ENCODE measurements around the gene AFF3.

AFF3 gene

GRCh38 chr2:99571021-99571420 lies 571.4 kb downstream of the AFF3 start:
- no peak for DNase-seq

GRCh38 chr2:99569386-99569785 lies 573.0 kb downstream of the AFF3 start:
- no peak for DNase-seq

- no peak for DNase-seq
These were observed 577.2 kb downstream of the AFF3 start for GRCh38 chr2:99565227-99565626.

- no peak for DNase-seq
These were observed 579.9 kb downstream of the AFF3 start for GRCh38 chr2:99562516-99562915.

DNA sequence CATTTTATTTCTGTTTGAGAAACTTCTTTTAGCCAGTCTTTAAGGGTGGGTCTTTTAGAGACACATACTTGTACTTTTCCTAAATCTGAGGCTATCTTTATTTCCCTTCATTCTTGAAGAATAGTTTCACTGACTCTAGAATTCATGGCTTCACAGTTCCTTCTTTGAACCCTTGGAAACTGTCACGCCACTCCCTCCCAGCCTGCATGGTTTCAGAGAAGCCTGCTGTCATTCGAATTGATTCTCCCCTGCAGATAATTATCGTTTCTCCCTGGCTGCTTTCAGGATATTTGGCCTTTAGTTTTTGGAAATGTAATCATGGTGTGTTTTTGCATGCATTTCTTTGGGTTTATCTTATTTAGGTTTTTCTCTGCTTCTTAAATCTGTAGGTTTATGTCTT lies 580.6 kb downstream of the AFF3 start:
- DNase-seq: no peak

GRCh38 chr2:99559075-99559662 lies 583.2 kb downstream of the AFF3 start:
- peak; percentile 62 for DNase-seq

DNA sequence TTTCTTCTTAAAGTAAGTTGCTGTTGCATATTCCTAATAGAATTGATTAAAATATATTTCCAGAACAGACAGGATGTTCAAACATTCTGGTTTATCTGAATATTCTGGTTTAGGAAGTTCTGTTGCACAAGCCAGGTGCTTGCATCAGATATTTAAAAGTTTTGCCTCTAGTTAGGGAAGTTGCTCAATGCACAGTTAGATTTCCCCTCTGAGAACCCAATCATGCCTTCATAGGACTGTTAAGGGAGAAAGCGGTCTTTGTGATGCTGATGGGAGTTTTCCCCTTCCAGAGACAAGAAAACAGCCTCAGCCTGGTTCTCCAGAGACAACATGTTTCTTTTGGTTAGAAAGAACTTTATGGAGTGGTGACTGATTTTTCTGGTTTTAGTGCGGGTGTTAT lies 587.0 kb downstream of the AFF3 start:
- DNase-seq: no peak

GRCh38 chr2:99554871-99555270 lies 587.5 kb downstream of the AFF3 start:
- no peak for DNase-seq

- DNase-seq: no peak
These were observed 588.2 kb downstream of the AFF3 start for GRCh38 chr2:99554238-99554637.

DNA sequence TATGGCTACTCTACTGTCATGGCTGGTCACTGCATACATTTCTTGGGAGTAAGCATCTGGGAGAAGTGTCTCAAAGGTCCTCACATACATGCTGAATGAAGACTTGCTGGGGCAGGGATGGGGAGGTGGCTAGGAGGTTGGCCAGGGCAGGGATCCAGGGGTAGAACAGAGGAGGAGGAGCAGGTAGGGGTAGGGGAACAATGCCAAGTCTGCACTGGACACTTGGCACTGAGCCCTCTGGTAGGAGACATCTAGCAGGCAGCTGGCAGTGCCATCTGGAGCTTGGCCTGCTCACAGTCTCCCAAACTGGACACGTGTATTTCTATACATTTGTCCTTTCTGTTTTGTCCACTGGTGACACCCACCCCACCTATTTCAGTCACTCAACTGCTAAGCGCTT lies 589.9 kb downstream of the AFF3 start:
- peak; percentile 93 for DNase-seq

DNA sequence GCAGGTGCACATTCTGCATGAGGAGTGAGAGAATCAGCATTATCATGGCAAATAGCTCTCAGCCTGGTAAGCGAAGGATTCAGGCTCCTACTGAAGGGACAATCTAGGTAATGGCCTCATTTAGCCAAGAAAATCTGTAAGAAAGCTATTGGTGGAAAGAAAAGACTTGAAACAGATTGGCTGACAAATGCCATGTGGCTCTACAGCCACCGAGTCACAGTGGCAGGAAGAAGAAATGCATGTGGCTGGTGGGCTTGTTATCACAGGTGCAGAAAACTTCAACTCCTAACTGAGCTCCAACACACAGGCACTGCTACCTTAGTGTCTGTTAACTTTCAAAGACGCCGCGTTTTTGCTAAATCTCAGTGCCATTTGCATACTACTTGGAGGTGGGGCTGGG lies 592.0 kb downstream of the AFF3 start:
- DNase-seq: no peak

DNA sequence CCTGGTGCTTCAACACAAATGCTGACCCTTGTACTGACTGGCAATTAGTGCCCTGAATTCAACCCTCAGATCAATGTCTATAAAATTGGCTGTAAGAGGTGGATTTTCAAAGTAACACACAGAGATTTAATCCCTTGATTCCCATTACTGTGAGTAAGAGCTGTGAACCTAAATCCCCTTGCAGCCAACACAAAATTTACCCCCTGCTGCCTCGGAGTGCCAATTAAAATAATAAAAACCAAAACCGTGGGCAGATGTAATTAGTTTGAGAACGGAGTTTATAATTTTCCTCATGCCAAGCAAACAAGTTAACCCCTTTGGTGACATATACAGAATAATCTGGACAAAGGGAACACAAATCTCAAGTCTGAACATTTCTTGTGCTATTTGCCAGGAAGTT lies 596.8 kb downstream of the AFF3 start:
- DNase-seq: no peak

- DNase-seq: no peak
These were observed 597.3 kb downstream of the AFF3 start for GRCh38 chr2:99545066-99545465.

GRCh38 chr2:99544608-99545007 lies 597.8 kb downstream of the AFF3 start:
- DNase-seq: no peak

DNA sequence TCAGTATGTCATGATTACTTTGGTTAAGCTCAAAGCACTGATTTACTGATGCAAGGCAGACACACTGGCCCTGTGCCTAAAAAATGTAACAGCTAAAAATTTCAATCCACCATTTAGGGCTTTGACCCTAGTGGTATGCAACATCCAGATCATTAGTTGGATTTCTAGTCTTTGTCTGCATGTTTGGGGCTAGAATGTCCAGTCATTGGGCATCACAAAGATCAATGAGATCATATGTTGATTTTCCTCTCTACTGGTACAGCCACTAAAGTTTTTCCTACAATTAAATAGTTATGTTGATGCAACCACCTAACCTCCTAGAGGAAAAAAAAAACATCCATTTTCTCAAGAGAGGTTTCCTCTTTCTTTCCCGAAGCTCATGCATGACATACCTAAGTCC lies 599.1 kb downstream of the AFF3 start:
- DNase-seq: no peak

DNA sequence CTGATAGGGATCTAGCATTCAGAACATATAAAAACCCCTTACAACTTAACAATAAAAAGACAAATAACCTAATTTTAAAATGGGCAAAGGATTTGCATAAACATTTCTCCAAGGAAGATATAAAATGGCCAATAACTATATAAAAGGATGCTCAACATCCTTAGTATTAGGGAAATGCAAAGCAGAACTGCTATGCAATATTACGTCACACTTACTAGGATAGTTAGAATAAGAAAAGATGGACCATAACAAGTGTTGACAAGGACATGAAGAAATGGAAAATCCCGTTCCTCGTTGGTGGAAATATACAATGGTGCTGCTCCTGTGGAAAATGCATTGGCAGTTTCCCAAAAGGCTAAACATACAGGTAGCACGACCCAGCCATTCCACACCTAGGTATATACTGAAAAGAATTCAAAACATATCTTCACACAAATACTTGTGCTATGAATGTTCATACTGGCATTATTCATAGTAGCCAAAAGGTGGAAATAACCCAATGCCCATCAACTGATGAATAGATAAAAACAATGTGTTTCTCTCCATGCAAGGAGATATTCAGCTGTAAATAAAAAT lies 604.4 kb downstream of the AFF3 start:
- DNase-seq: no peak

DNA sequence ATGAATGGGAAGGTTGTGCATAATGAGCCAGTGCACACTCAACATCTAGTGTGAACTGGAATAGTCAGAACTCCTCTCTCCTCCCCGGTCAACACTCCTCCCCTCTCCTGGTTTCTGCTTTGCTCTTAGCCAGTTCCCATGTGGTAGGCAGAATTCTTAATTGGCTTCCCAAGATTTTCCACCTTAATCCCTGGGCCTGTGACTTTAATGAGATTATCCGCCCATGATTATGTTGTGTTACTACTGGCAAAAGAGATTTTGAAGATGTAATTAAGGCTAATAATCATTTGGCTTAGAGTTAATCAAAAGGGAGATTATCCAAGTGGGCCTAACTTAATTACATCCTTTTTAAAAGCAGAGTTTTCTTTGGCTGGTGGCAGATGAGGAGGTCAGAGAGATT lies 618.3 kb downstream of the AFF3 start:
- DNase-seq: no peak

GRCh38 chr2:99522157-99522556 lies 620.2 kb downstream of the AFF3 start:
- no peak for DNase-seq

DNA sequence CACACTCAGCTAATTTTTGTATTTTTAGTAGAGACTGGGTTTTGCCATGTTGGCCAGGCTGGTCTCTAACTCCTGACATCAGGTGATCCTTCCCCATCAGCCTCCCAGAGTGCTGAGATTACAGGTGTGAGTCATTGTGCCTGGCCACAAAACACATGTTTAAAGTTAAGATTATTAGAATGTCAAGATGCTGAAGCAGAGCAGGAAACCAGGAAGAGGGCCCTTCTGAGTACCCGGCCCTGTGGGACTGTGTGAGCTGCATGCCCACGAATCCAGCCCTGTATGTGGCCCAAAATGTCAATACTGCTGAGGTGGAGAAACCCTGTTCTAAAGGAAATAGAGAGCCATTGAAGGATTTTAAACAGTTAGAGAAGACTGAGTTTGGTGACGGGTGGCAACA lies 621.6 kb downstream of the AFF3 start:
- no peak for DNase-seq

DNA sequence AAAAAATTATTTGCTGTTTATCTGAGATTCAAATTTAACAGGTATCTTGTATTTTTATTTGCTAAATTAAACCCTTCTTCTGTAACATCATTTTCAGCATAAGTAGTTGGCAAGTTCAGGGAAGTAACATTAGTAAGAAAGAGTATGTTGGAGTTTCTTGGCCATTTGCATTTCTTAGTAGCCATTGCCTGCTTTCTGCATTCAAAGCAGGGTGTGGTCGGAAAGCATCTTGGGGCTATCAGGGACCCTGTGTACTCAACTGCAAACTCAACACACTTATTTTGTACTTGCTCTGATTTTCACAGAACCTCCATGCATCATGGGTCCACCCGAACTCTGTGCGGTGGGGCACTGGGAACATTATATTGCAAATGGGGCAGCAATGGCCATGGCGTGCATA lies 622.2 kb downstream of the AFF3 start:
- no peak for DNase-seq

- no peak for DNase-seq
These were observed 628.0 kb downstream of the AFF3 start for GRCh38 chr2:99514357-99514756.

DNA sequence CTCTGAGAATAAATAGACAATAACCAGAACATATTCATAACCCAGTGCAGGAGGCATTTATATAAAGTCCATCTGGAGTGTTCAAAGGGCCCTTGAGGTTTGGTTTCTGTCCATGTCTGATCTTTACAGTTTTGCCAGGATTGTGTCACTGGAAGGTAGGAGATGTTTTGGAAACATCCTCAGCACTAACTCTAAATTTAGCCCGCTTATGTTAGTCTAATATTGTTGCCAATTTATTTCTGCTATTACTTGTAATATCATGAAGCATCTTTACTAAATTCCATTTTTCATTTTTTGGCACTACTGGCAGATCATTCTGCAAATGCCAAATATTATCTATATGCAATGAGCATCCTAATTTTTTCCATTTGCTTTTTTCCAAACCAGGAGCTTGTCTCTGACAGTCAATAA lies 630.2 kb downstream of the AFF3 start:
- peak; percentile 30 for DNase-seq

DNA sequence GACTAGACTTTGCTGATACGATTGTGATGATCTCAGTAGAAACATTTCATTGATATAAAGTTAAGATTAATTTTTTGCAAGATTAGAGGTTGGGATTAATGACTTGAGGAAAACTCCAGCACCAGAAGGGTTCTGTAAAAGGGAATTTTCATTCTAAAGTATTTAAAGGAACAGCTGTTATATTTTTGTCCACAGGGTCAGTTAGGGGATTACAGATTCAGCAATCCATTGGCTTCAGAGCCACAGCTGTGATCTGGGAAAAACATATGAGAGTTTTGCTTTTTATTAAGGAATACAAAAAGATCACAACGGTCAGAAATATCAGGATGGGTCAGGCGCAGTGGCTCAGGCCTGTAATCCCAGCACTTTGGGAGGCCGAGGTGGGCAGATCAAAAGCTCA lies 633.0 kb downstream of the AFF3 start:
- no peak for DNase-seq

- peak; percentile 95 for DNase-seq
These were observed 634.2 kb downstream of the AFF3 start for GRCh38 chr2:99507937-99508818.
